Tibial artery (tissue), 4 donors: ENCODE measurements around the gene VWA7.

Source experiments
- DNase-seq, 2 donors: peaks; one replicate each; pipeline ENCODE4 v3.0.0-alpha.2; 2019
- H3K27ac ChIP-seq, 2 donors: fragments of 200-600 bp; sonication (generic) in 1 of 2; 1 replicate in 1 of 2; 2 replicates in 1 of 2; pipeline ENCODE4 v1.5.1; 2018 to 2019; ENCODE audit warnings: mild to moderate bottlenecking in 1 of 2
- H3K27me3 ChIP-seq, 2 donors: fragments of 200-600 bp; sonication (generic) in 1 of 2; one replicate each; pipeline versions ENCODE4 v1.5.1 to v1.6.0; 2016 to 2019
- H3K36me3 ChIP-seq, 3 donors: fragments of 200-600 bp; sonication (generic) in 2 of 3; one replicate each; pipeline ENCODE4 v1.5.1; 2016 to 2019; ENCODE audit warnings: mild to moderate bottlenecking in 2 of 3
- H3K4me1 ChIP-seq, 4 donors: fragments of 200-600 bp; sonication (generic) in 2 of 4; 1 replicate in 3 of 4; 2 replicates in 1 of 4; pipeline ENCODE4 v1.5.1; 2016 to 2019
- H3K4me3 ChIP-seq, 2 donors: fragments of 200-600 bp; sonication (generic) in 1 of 2; 1 replicate in 1 of 2; 2 replicates in 1 of 2; pipeline ENCODE4 v1.5.1; 2018 to 2019; ENCODE audit warnings: mild to moderate bottlenecking in 2 of 2
- H3K9me3 ChIP-seq, 3 donors: fragments of 200-600 bp; sonication (generic) in 1 of 3; one replicate each; pipeline ENCODE4 v1.5.1; 2016 to 2019
- CTCF ChIP-seq, 2 experiments: fragments of 200-600 bp in 1 of 2; fragments of 450-650 bp in 1 of 2; IDR thresholded peaks; one replicate each; pipeline ENCODE4 v1.5.1; 2017 to 2019; ENCODE audit warnings: antibody characterized with exemption in 2 of 2, mild to moderate bottlenecking in 1 of 2, moderate library complexity in 1 of 2
- intact Hi-C: fragments of 100-400 bp; cut with DNase I; formaldehyde crosslinking; loops from one replicate; pipeline ENCODE4 v1.15.0; 2023; ENCODE audit warnings: low total_unique reads

The VWA7 gene

GRCh38 chr6:31722173-31722572 lies 55.0 kb downstream of the VWA7 start:
- intact Hi-C loops: loop anchor here (10.0 kb wide), 1 partner anchor 113 kb away; no protein-coding TSS in a partner anchor
- Histone ChIP-seq H3K9me3 (no peaks in the 10 kb centered on the region), H3K27me3 (no peaks in the 10 kb centered on the region), H3K36me3 (peaks cover 15 to 31% (median 18%) of the 10 kb centered on the region in 3 donors), H3K4me1 (peaks cover 0 to 4% (median 1%) of the 10 kb centered on the region in 4 donors), H3K4me3 (no peak overlapping the region), H3K27ac (no peak overlapping the region)
- DNase-seq: no peak
- no peak for TF ChIP-seq CTCF (IDR thresholded peaks at IDR 0.05)

- no peak within 1 kb of the TSS for H3K4me3 ChIP-seq
- no peak within 1 kb of the TSS for H3K27ac ChIP-seq
- no peak for TF ChIP-seq CTCF (IDR thresholded peaks at IDR 0.05)
- no peak for DNase-seq
- intact Hi-C loops: loop anchor here (10.0 kb wide), 1 partner anchor 113 kb away; no protein-coding TSS in a partner anchor
- peaks cover 8 to 24% (median 11%) of the 10 kb centered on the region in 3 donors for H3K36me3 ChIP-seq
- no peaks in the 10 kb centered on the region for H3K4me1 ChIP-seq
- H3K9me3 ChIP-seq: no peaks in the 10 kb centered on the region
- no peaks in the 10 kb centered on the region for H3K27me3 ChIP-seq
Observed at GRCh38 chr6:31721351-31722020, 55.6 kb downstream of the VWA7 start, which contains the start of gene LY6G6C. Gene LY6G6C, minus strand, starts transcription at chr6:31721746. Its CDS starts 67 bp downstream, at chr6:31721679.

GRCh38 chr6:31720196-31720770 lies 56.8 kb downstream of the VWA7 start:
- H3K27ac ChIP-seq: no peak overlapping the region
- no peak for DNase-seq
- intact Hi-C loops: loop anchor here (10.0 kb wide), 1 partner anchor 115 kb away; no protein-coding TSS in a partner anchor

GRCh38 chr6:31719001-31719400 lies 58.1 kb downstream of the VWA7 start:
- peaks cover 0 to 1% (median 0%) of the 10 kb centered on the region in 3 donors for H3K36me3 ChIP-seq
- H3K4me1 ChIP-seq: no peaks in the 10 kb centered on the region
- no peak for DNase-seq
- TF ChIP-seq CTCF (IDR thresholded peaks at IDR 0.05): no peak
- H3K27ac ChIP-seq: no peak overlapping the region
- no peaks in the 10 kb centered on the region for H3K9me3 ChIP-seq
- no peaks in the 10 kb centered on the region for H3K27me3 ChIP-seq
- intact Hi-C loops: no loop called here
- no peak overlapping the region for H3K4me3 ChIP-seq

More at GRCh38 chr6:31720196-31720770, 56.8 kb downstream of the VWA7 start:
- Histone ChIP-seq H3K27me3 (no peaks in the 10 kb centered on the region), H3K9me3 (no peaks in the 10 kb centered on the region), H3K4me1 (no peaks in the 10 kb centered on the region), H3K36me3 (peaks cover 0 to 12% (median 0%) of the 10 kb centered on the region in 3 donors), H3K4me3 (no peak overlapping the region)
- TF ChIP-seq CTCF (IDR thresholded peaks at IDR 0.05): no peak

GRCh38 chr6:31718265-31718664 lies 58.9 kb downstream of the VWA7 start:
- no peak overlapping the region for H3K27ac ChIP-seq
- TF ChIP-seq CTCF (IDR thresholded peaks at IDR 0.05): no peak

More at GRCh38 chr6:31718265-31718664, 58.9 kb downstream of the VWA7 start:
- H3K36me3 ChIP-seq: no peaks in the 10 kb centered on the region
- no peaks in the 10 kb centered on the region for H3K4me1 ChIP-seq
- DNase-seq: no peak
- H3K9me3 ChIP-seq: no peaks in the 10 kb centered on the region
- H3K4me3 ChIP-seq: no peak overlapping the region
- H3K27me3 ChIP-seq: no peaks in the 10 kb centered on the region
- intact Hi-C loops: no loop called here
